ENCODE data around the gene FBXL20. TPM values are rescaled to one million over a fixed set of nuclear protein-coding genes. Genes with fewer than 3 reads are reported as not detected.

Gene FBXL20
- total RNA-seq, 1 experiment from 2014 or later = 8.0 TPM

DNA sequence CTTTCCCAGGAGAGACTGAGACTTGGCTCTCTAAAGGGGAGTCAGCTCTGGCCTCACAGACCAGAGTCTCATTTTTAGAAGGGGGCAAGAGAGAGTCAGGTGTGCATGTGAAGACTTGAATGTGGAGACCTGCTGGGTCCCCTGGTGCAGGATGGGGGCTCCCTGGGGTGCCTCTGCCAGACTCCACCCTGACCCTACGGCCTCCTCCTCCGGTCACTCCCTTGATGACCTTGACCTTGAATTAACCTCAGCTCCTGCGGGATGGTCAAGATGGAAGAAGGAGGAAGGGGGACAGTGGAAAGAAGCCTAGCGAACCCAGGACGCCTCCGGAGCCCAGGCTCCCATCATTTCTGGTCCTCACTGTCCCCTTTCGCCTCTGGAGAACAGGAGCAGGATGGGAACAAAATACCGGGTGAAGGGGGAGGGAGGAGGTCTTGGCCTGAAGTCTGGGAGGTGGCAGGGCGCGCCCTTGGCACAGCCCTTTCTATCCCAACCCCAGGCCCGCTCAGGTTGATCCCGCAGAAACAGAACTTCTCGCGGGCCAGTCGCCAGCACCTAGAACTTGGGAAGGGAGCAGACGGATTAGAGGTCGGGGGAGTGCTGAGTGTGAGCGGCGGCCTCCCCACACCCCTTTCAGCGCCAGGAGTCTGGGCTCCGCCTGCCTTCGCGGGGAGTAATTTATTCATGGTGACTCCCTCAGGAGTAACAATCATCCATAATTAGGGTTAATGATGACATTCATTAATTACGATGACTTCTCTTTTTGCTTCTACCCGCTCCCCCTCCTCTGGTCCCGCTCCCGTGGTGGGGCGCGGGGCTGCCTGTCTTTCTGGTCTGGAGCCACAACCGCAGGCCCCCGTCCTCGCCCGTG is 177.3 kb downstream of the FBXL20 start:
- in situ Hi-C loops (cut with HindIII; ENCODE audit: low pct_unique_long_range_greater_than_20kb, low sequenced_read_pairs) = no loop called here
- DNase-seq (ENCODE audit: low read depth, low spot score) = no peak

DNA sequence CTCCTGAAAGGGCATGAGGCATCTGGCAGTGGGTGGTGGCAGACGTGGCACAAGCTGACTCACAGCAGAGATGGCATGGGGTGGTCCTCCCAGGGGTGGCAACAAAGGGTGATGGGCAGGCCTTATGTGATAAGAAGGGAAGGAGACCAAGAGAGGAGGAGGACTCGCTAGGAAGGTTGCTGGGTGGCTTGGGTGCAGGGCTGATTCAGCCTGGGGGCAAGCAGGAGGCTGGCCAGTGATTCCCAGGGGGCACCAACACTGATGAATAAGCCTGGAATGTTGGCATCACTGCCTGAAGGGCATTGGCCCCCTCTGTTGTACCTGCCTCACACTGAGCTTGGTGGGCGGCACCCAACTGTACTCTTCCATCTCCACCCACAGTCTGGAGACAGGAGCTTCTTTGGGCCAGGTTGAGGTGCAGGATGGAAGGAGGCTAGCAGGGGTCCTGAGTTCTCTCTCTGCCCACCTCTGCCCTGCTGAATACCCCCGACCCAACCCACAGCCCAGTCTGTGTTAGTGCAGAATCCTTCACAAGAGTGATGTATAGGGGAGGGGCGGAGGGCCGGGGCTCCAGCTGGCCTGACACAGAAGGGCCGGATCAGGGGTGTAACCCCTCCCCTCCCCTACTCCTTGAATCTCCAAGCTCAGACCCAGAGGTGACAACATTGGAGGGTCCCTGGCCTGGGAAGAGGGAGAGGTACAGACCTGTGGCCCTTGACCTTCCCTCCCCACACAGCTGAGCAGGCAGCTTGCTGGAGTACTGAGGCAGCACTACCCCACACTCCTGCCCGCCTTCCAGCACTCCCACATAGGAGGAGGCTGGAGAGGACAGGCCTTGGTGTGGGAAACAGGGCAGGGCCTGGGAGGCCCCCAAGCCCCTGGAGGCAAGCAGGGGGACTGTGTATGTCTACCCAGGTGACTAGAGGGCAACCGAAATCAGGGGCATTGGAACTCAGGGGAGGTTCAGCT is 178.3 kb downstream of the FBXL20 start:
- in situ Hi-C loops (cut with HindIII; ENCODE audit: low pct_unique_long_range_greater_than_20kb, low sequenced_read_pairs) = no loop called here
- no peak for DNase-seq (ENCODE audit: low read depth, low spot score)

DNA sequence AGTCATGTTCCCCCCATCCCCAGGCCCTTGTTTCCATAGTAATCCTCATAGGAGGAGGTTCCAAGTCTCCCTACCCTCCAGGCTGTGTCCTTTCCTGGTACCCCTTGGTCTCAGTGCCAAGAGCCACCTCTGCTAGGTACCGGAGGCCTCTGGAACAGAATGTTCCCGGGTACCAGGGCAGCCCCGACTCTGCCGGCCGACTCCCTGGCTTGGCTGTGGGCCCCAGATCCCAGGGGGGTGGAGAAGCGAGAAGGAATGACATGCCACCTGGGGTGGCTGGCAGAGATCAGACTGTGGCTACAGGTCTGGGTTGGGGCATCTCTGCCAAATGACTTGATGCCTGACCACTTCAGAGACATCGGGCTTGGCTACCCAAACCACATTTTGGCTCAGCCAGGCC is 179.3 kb downstream of the FBXL20 start:
- DNase-seq (ENCODE audit: low read depth, low spot score) = no peak
- in situ Hi-C loops (cut with HindIII; ENCODE audit: low pct_unique_long_range_greater_than_20kb, low sequenced_read_pairs) = no loop called here

DNA sequence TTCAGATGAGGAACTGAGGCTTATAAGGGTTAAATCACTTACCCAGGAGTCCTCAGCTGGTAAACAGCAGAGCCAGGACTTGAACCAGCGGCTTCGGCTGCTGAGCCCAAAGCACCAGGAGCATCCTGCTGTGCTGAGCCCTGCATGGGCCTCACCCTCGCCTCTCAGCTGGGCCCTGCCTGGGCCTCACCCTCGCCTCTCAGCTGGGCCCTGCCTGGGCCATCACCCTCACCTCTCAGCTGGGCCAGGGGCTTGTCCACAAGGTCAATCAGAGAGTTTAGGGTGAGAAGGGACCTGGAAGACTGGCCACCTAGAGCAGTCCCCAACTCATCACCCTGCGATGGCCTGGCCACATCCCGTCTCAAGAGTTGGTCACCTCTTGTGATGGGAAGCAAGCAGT is 179.9 kb downstream of the FBXL20 start:
- in situ Hi-C loops (cut with HindIII; ENCODE audit: low pct_unique_long_range_greater_than_20kb, low sequenced_read_pairs) = no loop called here
- no peak for DNase-seq (ENCODE audit: low read depth, low spot score)

DNA sequence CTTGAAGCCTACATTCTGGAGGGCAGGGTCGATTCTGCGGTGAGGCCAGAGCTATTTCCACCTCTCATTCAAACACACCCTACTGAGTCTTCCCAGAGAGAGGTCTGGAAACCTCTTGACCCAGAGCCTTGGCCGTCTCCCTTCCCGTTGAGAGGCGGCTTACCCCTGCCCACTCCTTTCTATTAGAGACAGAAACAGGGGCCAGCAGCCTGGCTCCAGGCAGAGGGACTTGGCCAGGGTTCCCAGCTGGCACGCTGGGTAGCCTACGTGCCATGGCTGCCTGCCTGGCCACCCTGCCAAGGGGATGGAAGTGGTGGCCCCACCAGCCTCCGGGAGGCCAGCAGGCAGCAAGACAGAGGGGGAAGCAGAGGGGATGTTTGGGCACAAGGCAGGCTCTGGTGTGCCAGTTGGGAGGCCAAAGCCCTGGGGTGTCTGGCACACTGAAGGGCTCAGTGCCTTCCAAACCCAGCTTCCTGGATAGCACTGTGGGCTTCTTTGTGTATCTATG is 181.7 kb downstream of the FBXL20 start:
- DNase-seq (ENCODE audit: low read depth, low spot score) = no peak
- in situ Hi-C loops (cut with HindIII; ENCODE audit: low pct_unique_long_range_greater_than_20kb, low sequenced_read_pairs) = no loop called here

DNA sequence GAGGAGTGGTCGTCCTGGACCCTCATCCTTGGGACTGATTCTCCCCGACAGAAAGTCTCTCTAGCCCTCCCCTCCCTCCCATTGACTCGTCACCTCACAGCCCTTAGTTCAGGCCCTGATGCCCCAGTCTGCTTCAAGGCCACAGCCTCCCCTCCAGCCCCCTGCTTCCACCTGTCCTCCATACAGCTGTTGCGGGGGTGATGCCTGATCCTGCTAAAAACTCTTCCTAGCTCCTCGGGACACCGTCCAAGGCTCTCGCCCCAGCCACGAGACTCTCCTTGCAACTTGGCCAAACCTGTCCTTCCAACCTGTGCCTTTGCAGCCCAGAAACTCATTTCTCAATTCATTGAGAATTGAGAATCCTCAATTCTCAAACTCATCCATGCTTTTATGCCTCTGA is 182.5 kb downstream of the FBXL20 start:
- DNase-seq (ENCODE audit: low read depth, low spot score) = no peak

DNA sequence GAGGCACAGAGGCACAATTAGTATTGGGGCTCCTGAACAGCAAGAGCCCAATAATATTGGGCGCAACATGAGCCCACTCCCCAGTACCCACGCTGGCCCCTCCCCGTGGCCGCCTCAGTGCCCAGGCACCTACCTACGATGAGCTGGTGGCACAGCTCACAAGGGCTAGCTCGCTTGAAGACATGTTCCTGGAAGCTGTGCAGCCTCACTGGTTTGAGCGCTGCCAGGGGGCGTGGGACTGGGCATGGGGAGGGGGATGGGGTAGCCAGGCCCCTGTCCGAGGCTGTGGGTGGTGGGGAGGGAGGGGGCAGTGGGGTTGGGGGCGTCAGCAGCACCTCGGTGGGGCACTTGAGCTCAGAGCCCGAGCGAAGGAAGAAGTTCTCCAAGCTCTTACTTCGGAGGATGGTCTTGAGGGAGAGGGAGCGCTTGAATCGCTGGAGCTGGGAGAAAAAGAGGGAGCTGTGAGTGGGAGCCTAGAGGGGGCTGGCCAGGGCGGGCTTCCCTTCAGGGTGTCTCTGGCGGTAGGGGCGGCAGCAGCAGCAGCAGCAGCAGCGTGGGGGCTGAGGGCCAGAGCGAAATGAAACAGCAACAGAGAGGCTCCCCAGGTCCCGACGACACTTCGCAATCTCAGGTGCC is 183.6 kb downstream of the FBXL20 start:
- in situ Hi-C loops (cut with HindIII; ENCODE audit: low pct_unique_long_range_greater_than_20kb, low sequenced_read_pairs) = no loop called here
- DNase-seq (ENCODE audit: low read depth, low spot score) = no peak

More for the DNA sequence above, 182.5 kb downstream of the FBXL20 start:
- in situ Hi-C loops (cut with HindIII; ENCODE audit: low pct_unique_long_range_greater_than_20kb, low sequenced_read_pairs) = no loop called here

DNA sequence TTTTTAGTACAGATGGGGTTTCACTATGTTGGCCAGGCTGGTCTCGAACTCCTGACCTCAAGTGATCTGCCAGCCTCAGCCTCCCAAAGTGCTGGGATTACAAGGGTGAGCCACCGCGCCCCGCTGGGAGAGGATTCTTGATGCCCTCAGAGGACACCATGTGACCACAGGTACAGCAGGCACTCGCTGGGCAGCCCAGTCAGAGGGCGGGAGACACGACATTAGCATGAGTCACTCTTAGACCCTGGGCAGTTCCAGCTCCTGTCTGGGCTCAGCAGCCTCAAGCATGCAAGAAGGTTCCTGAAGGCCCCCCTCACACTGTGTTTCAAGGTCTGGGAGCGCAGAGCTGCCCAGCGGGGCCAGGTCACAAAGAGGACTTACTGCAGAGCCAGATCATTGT is 187.6 kb downstream of the FBXL20 start:
- no peak for DNase-seq (ENCODE audit: low read depth, low spot score)
- in situ Hi-C loops (cut with HindIII; ENCODE audit: low pct_unique_long_range_greater_than_20kb, low sequenced_read_pairs) = no loop called here

DNA sequence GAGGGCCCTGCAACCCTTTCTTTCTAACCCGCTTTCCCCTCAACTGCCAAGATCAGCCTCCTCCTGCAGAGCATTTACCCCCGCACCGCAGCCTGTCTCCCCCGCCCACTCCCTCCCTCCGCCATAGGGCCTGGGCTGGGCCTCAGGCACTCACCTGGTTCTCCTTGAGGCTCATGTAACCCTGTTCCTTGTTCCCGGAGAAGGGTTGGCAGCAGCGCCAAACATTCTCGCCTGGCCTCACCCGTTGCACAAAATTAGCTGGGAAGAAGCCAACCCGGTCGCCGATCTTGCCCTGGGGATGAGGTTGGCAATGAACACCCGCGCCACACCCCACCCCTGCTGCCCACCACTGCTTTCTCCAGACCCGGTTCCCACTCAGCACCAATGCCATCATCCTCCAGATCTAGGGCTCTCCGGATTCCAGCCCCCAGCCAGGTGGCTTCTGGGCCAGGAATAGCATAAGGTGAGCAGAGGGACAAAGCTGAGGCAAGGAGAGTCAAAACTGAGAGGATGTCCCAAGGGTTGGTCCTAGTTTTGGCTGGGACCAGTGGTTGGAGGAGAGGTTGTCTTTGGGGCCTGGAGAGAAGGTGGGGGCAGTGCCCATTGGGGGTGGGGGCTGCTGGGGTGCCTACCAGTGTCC is 188.5 kb downstream of the FBXL20 start:
- in situ Hi-C loops (cut with HindIII; ENCODE audit: low pct_unique_long_range_greater_than_20kb, low sequenced_read_pairs) = no loop called here
- no peak for DNase-seq (ENCODE audit: low read depth, low spot score)

DNA sequence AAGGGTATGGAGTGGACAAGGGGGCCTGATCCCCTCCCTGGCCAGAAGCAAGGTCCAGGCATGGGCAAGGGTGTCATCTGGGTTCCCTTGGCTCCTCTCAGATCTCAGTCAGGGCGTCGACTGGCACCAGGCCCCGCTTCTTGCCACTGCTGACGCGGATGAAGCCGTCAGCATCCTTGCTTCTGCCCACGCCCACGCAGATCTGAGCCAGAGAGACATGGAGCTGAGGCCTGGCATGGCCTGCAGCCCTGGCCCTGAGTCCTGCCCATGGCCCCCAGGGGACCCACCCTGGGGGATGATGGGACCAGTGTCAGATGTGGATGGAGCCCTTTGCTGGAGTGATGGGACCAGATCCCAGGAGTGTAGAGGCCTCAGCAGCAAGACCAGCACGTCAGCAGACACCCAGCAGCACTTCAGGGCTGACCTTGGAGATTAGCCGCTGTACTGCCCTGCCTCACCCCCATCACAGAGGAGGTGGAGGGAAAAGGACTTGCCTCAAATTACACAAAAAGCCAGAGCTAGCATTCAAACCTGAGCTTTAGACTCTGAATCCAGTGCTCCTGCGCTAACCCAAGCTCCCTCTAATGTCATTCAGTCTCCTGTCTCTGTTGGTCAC is 189.1 kb downstream of the FBXL20 start:
- no peak for DNase-seq (ENCODE audit: low read depth, low spot score)
- in situ Hi-C loops (cut with HindIII; ENCODE audit: low pct_unique_long_range_greater_than_20kb, low sequenced_read_pairs) = no loop called here

DNA sequence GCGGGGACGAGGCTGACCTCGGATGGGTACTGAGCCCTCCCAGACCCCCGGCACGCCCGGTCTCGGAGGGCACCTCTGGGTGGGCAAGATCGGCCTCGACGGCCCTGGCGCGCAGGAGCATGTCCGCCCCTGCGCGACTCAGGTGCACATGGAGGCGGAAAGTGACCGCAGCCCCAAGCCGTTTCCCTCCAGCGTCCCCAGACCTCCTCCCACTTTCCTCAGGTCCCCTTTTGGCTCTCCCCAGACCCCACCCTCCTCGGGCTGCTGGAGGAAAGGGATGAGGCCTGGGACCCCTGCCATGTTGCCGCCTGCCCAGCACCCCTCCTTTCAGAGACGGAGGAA is 191.4 kb downstream of the FBXL20 start:
- no peak for DNase-seq (ENCODE audit: low read depth, low spot score)
- in situ Hi-C loops (cut with HindIII; ENCODE audit: low pct_unique_long_range_greater_than_20kb, low sequenced_read_pairs) = no loop called here

DNA sequence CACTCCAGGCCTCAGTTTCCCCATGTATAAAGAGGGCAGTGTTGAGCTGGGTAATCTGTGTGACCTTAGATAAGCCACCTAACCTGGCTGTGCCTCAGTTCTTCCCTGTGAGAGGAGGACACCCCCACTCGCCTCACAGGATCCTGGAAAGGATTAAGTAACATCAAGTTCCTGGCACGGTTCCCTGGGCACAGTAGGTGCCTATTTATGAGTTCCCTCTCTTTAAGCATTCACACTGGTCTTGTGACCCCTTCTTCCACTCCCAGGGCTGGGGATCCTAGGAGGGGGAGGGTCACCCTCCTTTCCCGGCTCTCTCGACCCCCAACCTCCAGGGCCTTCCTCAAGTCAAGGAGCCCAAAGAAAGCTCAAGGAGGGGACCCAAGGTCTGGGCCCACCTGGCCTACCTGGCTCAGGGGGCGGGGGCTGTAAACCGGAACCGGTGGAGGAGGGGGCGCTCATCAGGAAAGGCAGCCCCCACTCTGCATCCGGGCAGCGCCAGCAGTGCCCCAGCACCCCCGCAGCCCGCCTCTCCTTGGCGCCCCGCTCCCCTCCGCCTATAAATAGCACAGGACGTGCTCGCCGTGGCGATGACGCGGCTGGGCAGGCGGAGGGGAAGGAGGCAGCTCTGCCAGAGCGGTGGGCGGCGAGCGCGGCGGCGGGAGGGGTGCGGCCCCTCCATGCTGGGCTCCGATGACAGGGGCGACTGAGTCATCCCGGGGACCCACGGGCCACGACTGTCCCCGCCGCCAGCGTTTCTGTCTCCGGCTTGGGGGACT is 191.9 kb downstream of the FBXL20 start:
- in situ Hi-C loops (cut with HindIII; ENCODE audit: low pct_unique_long_range_greater_than_20kb, low sequenced_read_pairs) = no loop called here
- no peak for DNase-seq (ENCODE audit: low read depth, low spot score)

DNA sequence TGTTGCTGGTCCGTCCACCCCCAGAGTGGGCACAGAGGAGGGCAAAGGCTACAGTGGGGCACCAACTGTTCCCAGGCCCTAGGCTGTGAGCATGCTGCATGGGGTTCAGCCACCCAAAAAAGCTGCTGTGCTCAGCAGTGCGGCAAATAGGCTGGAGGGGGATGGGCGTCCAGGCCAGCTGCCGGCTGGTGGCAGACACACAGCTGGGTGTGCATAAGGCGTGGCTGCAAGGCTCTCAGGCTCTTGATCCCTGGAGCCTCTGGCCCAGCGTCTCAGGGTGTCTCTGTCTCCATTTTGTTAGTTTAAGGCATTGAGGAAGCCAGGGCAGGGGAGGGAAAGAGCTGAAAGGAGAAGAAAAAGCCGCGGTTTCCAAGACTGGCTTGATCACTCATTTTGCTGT is 192.5 kb downstream of the FBXL20 start:
- in situ Hi-C loops (cut with HindIII; ENCODE audit: low pct_unique_long_range_greater_than_20kb, low sequenced_read_pairs) = no loop called here

DNA sequence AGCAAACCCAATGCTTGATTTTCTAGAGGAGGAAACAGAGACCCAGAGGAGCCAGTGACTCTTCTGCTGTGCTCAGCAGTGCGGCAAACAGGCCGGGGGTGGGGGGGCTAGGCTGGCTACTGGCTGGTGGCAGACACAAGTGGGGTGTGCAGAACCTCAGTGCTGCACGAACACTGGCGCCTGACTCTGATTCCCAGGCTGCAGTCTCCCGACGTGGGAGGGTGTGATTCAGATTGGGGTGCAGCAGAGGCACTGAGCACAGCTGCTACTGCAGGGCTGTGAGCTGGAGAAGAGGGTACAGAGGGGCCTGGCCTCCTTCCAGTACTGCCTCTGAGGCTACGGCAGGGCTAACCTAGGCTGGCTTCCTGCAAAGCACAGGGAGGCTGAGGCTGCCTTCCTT is 193.3 kb downstream of the FBXL20 start:
- DNase-seq (ENCODE audit: low read depth, low spot score) = no peak
- in situ Hi-C loops (cut with HindIII; ENCODE audit: low pct_unique_long_range_greater_than_20kb, low sequenced_read_pairs) = no loop called here

More for the DNA sequence above, 192.5 kb downstream of the FBXL20 start:
- no peak for DNase-seq (ENCODE audit: low read depth, low spot score)

DNA sequence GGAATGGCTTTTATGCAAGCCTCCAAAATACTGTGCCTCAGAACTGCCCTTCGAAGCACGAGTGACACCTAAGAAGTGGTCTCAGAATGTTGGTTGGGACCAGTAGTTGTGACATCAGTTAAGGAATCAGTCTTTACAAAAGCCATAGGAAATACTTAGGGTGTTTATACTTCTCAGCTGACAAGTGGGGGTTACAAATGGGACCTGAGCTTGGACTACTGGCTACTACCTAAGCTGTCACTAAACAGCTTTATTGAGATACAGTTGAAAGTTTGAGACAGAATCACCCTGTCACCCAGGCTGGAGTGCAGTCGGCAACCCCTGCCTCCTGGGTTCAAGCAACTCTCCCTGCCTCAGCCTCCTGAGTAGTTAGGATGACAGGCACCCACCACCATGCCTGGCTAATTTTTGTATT is 196.3 kb downstream of the FBXL20 start:
- in situ Hi-C loops (cut with HindIII; ENCODE audit: low pct_unique_long_range_greater_than_20kb, low sequenced_read_pairs) = no loop called here
- DNase-seq (ENCODE audit: low read depth, low spot score) = no peak

DNA sequence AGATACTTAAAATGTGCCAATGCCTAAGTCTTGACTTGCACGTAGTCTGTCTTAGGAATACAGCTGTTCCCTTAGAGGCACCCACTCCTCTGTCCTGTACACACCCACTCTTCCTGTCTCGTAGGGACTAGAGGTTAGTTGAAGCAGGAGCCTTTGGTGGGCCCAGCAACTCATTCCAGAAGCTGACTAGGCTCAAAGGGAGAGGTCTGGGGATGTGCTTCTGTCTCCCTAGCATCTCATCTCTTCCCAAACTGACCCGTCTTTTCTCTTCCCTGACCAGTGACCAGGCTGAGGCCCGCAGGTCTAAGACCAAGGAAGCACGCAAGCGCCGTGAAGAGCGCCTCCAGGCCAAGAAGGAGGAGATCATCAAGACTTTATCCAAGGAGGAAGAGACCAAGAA is 197.2 kb downstream of the FBXL20 start:
- in situ Hi-C loops (cut with HindIII; ENCODE audit: low pct_unique_long_range_greater_than_20kb, low sequenced_read_pairs) = no loop called here
- DNase-seq (ENCODE audit: low read depth, low spot score) = no peak

Measured in SK-MEL-5 (cell line).